Common myeloid progenitor, CD34-positive (primary cell): Measurements from ENCODE around the gene AUTS2.

Source experiments
- CTCF ChIA-PET: fragments of 350-600 bp; sonication (Branson Sonifier 250); formaldehyde crosslinking; loops from one replicate; lab custom pipeline; 2021; ENCODE audit warnings: antibody characterized with exemption; lab: Charles Lee
- POLR2A ChIA-PET: fragments of 350-600 bp; sonication (Branson Sonifier 250); formaldehyde crosslinking; loops from one replicate; lab custom pipeline; 2021; ENCODE audit warnings: antibody characterized with exemption; lab: Charles Lee
- DNase-seq, 3 donors: peaks; one replicate each; pipeline versions ENCODE4 v3.0.0 to v3.0.0-alpha.2; 2013
- H3K27ac ChIP-seq, 2 experiments: 1 replicate in 1 of 2; 2 replicates in 1 of 2; pipeline ENCODE4 v1.7.0; 2013; ENCODE audit warnings: inconsistent platforms in 2 of 2, low read length in 2 of 2, mild to moderate bottlenecking in 2 of 2, low read depth in 1 of 2, moderate library complexity in 1 of 2; ENCODE audit not compliant: severe bottlenecking in 2 of 2, insufficient read depth in 1 of 2, poor library complexity in 1 of 2
- H3K27me3 ChIP-seq, 5 experiments: replicated peaks in 2 of 5; 1 replicate in 3 of 5; 2 replicates in 2 of 5; pipeline versions ENCODE4 v1.6.1 to v1.7.0; 2013; ENCODE audit warnings: low read length in 4 of 5, mild to moderate bottlenecking in 2 of 5, moderate library complexity in 2 of 5, inconsistent platforms in 1 of 5; ENCODE audit not compliant: insufficient read depth in 5 of 5, control insufficient read depth in 4 of 5
- H3K36me3 ChIP-seq, 4 experiments: 1 replicate in 2 of 4; 2 replicates in 2 of 4; pipeline versions ENCODE4 v1.6.1 to v1.7.0; 2013; ENCODE audit warnings: low read length in 3 of 4, control low read depth in 1 of 4, mild to moderate bottlenecking in 1 of 4; ENCODE audit not compliant: control insufficient read depth in 4 of 4, insufficient read depth in 4 of 4
- H3K4me1 ChIP-seq, 4 experiments: 1 replicate in 3 of 4; 2 replicates in 1 of 4; pipeline versions ENCODE4 v1.6.1 to v1.7.1; 2013; ENCODE audit warnings: low read length in 3 of 4, mild to moderate bottlenecking in 3 of 4, control low read depth in 1 of 4, inconsistent platforms in 1 of 4, moderate library complexity in 1 of 4; ENCODE audit not compliant: control insufficient read depth in 4 of 4, insufficient read depth in 4 of 4; ENCODE audit errors: control extremely low read depth in 1 of 4
- H3K4me3 ChIP-seq, 7 experiments: 1 replicate in 4 of 7; 2 replicates in 3 of 7; pipeline versions ENCODE4 v1.5.1 to v1.7.0; 2013; ENCODE audit warnings: mild to moderate bottlenecking in 7 of 7, low read length in 6 of 7, moderate library complexity in 6 of 7, inconsistent platforms in 2 of 7, low read depth in 2 of 7, control low read depth in 1 of 7; ENCODE audit not compliant: insufficient read depth in 4 of 7, control insufficient read depth in 1 of 7; ENCODE audit errors: extremely low read depth in 1 of 7
- H3K9me3 ChIP-seq, 5 experiments: 1 replicate in 4 of 5; 2 replicates in 1 of 5; pipeline versions ENCODE4 v1.6.1 to v1.7.1; 2013; ENCODE audit warnings: low read length in 4 of 5, mild to moderate bottlenecking in 2 of 5, inconsistent platforms in 1 of 5, low read depth in 1 of 5, moderate library complexity in 1 of 5; ENCODE audit not compliant: control insufficient read depth in 4 of 5, insufficient read depth in 2 of 5; ENCODE audit errors: control extremely low read depth in 1 of 5
- WGBS: methylation state at CpG from one replicate; pipeline ENCODE4 v1.1.5; 2013; ENCODE audit not compliant: insufficient coverage; 5-methylcytosine and 5-hydroxymethylcytosine counted together

AUTS2 gene

GRCh38 chr7:70571403-70571934, 973.2 kb downstream of the AUTS2 start:
- 100% methylated on average over 4 of the region's 5 CpGs for WGBS
- Histone ChIP-seq H3K36me3 (peaks cover 0 to 6% (median 1%) of the 10 kb centered on the region in 4 experiments), H3K4me3 (no peak overlapping the region), H3K27me3 (no peaks in the 10 kb centered on the region), H3K4me1 (no peaks in the 10 kb centered on the region), H3K27ac (no peak overlapping the region), H3K9me3 (no peaks in the 10 kb centered on the region)
- DNase-seq, result no peak
- POLR2A ChIA-PET, result no interaction called here
- CTCF ChIA-PET, result interaction anchor here (1.2 to 1.3 kb wide), 2 partner anchors 13 to 18 kb away, joined by 3 read pairs; no protein-coding TSS in a partner anchor

GRCh38 chr7:70571961-70572360, 973.7 kb downstream of the AUTS2 start:
- Histone ChIP-seq H3K9me3 (no peaks in the 10 kb centered on the region), H3K27me3 (no peaks in the 10 kb centered on the region), H3K4me1 (no peaks in the 10 kb centered on the region), H3K36me3 (peaks cover 0 to 6% (median 1%) of the 10 kb centered on the region in 4 experiments), H3K27ac (no peak overlapping the region), H3K4me3 (no peak overlapping the region)
- 98% methylated on average over 10 of the region's 10 CpGs for WGBS
- POLR2A ChIA-PET, result no interaction called here
- CTCF ChIA-PET, result interaction anchor here (1.2 to 1.3 kb wide), 2 partner anchors 12 to 17 kb away, joined by 3 read pairs; no protein-coding TSS in a partner anchor
- no peak for DNase-seq

DNA sequence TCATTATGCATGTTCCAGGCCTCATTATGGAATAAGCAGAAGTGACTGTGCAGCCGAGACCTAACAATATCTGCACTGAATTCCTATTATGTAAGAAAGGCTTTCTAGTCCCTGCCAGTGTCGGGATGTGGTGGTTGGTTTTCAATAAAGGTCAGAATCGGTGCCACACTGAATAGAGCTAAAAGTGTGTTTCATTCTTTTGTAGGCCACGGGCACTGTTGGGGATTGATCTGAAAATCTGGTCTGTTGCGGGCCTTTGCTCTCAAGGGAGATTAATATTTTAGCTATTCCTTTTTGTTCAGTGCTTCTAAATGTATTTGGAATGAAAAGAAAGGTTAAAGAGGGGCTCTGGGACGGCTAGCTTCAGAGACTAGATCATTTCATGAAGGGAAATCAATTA, 974.3 kb downstream of the AUTS2 start:
- Histone ChIP-seq H3K4me3 (no peak overlapping the region), H3K9me3 (no peaks in the 10 kb centered on the region), H3K4me1 (no peaks in the 10 kb centered on the region), H3K36me3 (peaks cover 0 to 6% (median 1%) of the 10 kb centered on the region in 4 experiments), H3K27me3 (no peaks in the 10 kb centered on the region), H3K27ac (no peak overlapping the region)
- 91% methylated on average over 5 of the region's 6 CpGs for WGBS
- DNase-seq, result no peak
- CTCF ChIA-PET, result interaction anchor here (1.2 kb wide), 1 partner anchor 12 kb away, joined by 3 read pairs; no protein-coding TSS in a partner anchor
- POLR2A ChIA-PET, result no interaction called here

DNA sequence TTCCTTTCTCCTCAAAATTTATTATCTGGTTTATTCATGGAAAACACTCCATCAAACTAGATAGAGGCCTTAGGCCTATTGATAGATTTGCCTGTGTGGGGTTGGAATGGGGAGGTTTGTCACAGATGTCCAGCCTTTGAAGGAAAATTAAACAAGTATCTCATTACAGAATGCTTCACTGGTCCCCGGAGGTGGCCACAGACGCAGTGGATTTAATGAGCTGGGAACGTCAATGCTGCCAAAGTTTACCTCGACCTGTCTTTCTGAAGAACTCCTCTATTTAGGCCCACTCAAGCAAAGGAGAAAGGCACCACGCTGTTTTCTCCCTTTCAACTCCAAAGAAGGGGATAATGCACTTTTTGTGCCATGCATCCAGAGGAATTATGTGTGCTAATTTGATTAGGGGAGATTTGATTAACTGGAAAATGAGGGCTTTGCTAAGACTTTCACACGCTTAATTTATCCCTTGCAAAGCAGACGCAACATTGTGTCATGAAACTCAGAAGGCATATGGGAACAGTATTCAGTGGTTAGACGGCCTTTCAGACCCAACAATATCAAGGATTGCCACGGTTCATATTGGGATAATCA, 974.9 kb downstream of the AUTS2 start:
- CTCF ChIA-PET, result no interaction called here

DNA sequence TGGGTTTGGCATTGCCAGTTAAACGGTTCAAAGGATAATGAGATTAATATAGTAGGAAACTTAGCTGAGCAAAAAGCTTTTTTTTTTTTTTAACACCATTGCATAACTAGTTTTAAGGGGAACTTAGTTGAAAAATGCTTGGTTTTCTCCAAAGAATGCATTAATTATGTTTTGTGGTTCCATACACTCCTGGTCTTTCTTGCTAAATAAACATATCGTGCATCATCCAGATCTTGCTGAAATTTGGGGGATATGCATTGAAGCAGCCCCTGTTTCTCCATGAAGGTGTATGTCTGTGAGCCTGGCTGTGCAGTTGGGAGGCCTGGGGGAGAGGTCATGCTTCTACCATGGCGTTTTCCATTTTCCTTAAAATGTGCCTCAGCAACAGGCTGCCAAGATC, 975.4 kb downstream of the AUTS2 start:
- WGBS, result 86% methylated on average over 1 of the region's 3 CpGs
- Histone ChIP-seq H3K4me1 (no peaks in the 10 kb centered on the region), H3K27ac (no peak overlapping the region), H3K9me3 (peaks cover 0 to 3% (median 0%) of the 10 kb centered on the region in 5 experiments), H3K27me3 (no peaks in the 10 kb centered on the region), H3K4me3 (no peak overlapping the region), H3K36me3 (peaks cover 0 to 3% (median 1%) of the 10 kb centered on the region in 4 experiments)
- DNase-seq, result no peak
- POLR2A ChIA-PET, result interaction anchor here (0.6 kb wide), 1 partner anchor 445 kb away, joined by 3 read pairs; no protein-coding TSS in a partner anchor
- CTCF ChIA-PET, result no interaction called here

More for the DNA sequence above, 974.9 kb downstream of the AUTS2 start:
- Histone ChIP-seq H3K4me1 (no peaks in the 10 kb centered on the region), H3K4me3 (no peak overlapping the region), H3K27ac (no peak overlapping the region), H3K36me3 (peaks cover 0 to 6% (median 1%) of the 10 kb centered on the region in 4 experiments), H3K9me3 (peaks cover 0 to 2% (median 0%) of the 10 kb centered on the region in 5 experiments), H3K27me3 (no peaks in the 10 kb centered on the region)
- POLR2A ChIA-PET, result interaction anchor here (0.6 kb wide), 1 partner anchor 444 kb away, joined by 3 read pairs; no protein-coding TSS in a partner anchor
- DNase-seq, result no peak
- WGBS, result 99% methylated on average over 8 of the region's 9 CpGs

- H3K36me3 ChIP-seq, result peaks cover 0 to 3% (median 0%) of the 10 kb centered on the region in 4 experiments
- H3K9me3 ChIP-seq, result peaks cover 0 to 3% (median 0%) of the 10 kb centered on the region in 5 experiments
- ChIA-PET POLR2A (no interaction called here), CTCF (no interaction called here)
- H3K27ac ChIP-seq, result no peak overlapping the region
- DNase-seq, result no peak
- WGBS, result 100% methylated on average over 4 of the region's 5 CpGs
- no peak overlapping the region for H3K4me3 ChIP-seq
- no peaks in the 10 kb centered on the region for H3K4me1 ChIP-seq
- H3K27me3 ChIP-seq, result no peaks in the 10 kb centered on the region
Observed at GRCh38 chr7:70574314-70574834, 976.1 kb downstream of the AUTS2 start.
